ENCODE measurements around the gene CDKAL1.

DNA sequence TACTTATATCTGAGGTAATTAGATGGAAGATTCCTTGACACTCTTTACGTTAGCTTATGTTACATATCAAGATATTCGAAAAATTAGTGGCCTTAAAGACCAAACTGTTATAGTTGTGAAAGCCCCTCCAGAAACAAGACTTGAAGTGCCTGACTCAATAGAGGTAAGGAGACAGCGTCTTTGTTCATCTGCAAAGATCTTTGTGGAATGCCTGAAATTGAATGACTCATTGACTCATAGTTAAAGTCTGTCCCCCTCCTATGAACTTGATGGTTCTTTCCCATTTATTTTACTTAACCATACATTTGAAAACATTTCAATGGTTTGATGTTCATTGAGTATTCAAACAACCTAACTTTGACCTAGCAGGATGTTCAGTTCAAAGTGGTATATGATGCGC, 47.6 kb upstream of the CDKAL1 start:
- TF ChIP-seq SPI1 (IDR thresholded peaks at IDR 0.05; ENCODE audit: borderline replicate concordance, low read depth), result no peak
- TF ChIP-seq, protein P1, sequence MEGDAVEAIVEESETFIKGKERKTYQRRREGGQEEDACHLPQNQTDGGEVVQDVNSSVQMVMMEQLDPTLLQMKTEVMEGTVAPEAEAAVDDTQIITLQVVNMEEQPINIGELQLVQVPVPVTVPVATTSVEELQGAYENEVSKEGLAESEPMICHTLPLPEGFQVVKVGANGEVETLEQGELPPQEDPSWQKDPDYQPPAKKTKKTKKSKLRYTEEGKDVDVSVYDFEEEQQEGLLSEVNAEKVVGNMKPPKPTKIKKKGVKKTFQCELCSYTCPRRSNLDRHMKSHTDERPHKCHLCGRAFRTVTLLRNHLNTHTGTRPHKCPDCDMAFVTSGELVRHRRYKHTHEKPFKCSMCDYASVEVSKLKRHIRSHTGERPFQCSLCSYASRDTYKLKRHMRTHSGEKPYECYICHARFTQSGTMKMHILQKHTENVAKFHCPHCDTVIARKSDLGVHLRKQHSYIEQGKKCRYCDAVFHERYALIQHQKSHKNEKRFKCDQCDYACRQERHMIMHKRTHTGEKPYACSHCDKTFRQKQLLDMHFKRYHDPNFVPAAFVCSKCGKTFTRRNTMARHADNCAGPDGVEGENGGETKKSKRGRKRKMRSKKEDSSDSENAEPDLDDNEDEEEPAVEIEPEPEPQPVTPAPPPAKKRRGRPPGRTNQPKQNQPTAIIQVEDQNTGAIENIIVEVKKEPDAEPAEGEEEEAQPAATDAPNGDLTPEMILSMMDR (IDR thresholded peaks at IDR 0.05; ENCODE audit: insufficient read depth, low read length), result no peak
